SK-N-DZ (cell line): ENCODE results near the gene RAPGEFL1.
A peak's percentile ranks its signal among the peaks of the same experiment; 100 is the strongest.
"Not testable (repeated sequence)": the region's sequence is repeated elsewhere in the genome, so short reads cannot be mapped to it uniquely, and the experiment has no call there.

Experiments
- DNase-seq: peaks from one replicate; pipeline ENCODE4 v3.0.0-alpha.2; 2015; ENCODE audit warnings: low spot score
- small RNA-seq, 2 experiments: library from RNA; depleted of rRNA; stranded (forward); fragments of <200 nt; gene quantifications; one replicate each; pipeline ENCODE3, GENCODE V24; 2014

The RAPGEFL1 gene

DNA sequence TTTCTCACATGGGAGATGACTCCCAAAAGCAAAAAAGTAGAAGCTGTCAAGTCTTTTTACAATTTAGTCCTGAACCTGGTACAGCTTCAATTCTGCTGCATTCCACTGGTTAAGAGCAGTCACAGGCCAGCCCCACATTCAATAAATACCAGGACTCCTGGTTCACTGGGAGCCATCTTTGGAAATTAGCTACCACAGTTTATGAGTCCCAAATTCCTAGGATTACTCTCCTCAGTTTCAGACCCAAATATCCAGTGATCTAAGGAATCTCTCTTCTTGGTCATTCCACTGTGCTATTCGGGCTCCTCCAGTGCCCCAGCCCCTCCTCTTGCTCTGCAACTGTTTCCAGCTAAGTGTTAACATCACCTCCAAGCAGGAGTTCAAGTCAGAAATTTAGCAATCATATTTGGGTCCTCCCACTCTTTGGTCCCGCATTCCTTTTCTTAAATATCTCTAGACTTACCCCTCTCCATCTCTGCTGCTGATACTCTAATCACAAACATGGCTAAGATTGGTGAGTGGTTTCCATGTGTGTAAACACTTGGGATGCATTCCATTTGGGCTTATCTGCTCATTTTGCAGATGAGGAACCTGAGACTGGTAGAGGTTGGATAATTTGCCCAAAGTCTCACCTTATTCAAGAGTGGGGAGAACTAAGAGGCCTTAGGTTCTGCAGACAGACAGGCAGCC lies 32.3 kb downstream of the RAPGEFL1 start:
- no peak for DNase-seq

GRCh38 chr17:40213914-40214313 lies 36.6 kb downstream of the RAPGEFL1 start:
- DNase-seq, result not testable (repeated sequence)

- DNase-seq, result peak; percentile 10
Measured at GRCh38 chr17:40218006-40218739, 40.9 kb downstream of the RAPGEFL1 start.

GRCh38 chr17:40218740-40219593 lies 41.7 kb downstream of the RAPGEFL1 start, which contains the start of gene WIPF2:
Gene WIPF2 (plus strand): TSS chr17:40219304. CDS start chr17:40256460, 37,156 bp downstream.
- peak; percentile 98 for DNase-seq

DNA sequence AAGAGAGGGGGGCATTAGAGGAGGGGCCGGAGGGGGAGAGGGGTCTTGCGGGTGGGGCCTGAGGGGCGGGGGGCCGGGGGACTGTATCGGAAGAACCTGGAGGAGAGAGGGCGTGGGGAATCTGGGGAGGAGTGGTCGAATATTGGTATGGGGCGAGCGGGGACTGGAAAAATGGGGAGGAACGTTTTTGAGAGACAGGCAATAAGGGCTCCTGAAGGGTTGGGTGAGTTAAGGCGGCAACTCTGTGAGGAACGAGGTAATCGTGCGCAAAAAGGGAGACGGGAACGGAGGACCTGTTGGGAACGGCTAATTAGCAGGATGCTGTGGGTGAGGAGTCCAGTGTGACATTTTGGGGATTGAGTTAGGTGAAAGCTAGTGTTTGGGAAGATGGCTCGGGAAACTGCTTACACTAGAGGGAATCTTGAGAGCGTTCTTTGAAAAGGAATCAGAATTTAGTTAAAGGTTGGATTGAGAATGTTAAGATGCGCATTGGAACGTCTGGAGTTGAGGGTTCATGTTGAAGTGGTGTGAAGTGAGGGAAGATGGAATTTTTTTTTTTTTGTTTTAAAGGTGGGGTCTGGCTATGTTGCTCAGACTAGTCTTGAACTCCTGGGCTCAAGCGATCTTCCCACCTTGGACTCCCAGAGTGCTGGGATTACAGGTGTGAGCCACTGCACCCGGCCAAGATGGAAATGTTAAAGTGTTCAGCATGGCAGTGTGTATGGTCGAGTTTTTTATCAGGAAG lies 42.5 kb downstream of the RAPGEFL1 start:
- peak; percentile 72 for DNase-seq

DNA sequence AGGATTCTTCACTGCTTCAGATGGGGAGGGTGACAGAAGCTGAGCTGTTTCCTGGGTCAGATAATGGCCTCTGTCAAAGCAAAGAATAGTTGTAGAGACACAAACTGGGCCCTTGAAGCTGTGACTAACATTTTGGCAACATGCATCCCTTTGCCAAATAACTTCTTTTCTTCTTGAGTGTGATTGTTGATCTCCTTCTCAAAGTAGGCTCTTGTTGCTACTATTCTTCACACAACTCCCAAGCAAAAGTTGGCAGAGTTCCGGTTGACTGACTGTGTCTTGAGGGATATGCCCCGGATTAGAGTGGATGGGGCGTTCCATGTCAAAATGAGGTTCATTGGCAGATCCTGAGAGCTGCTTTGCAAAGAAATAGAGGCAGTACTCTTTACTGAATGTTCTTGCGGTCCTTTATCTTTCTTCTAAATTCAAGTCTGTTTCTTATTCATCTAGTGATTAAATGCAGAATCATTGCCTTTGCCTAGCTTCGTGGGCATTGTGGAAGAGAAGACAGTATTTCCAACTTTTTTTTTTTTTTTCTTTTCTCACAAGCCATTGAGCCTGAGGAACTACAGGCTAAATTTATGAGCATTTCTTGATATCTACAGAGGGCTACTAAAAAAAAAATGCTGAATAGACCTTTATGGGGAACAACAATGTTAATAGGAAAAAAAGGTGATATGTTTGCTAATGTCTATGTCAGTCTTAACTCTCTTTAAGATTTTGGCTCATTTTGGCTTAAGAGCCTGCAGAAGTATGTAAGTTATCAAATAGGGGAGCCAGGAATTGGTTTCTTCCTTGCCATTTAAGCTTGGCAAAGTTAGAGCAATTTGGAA lies 47.7 kb downstream of the RAPGEFL1 start:
- DNase-seq, result no peak

GRCh38 chr17:40229146-40229545 lies 51.9 kb downstream of the RAPGEFL1 start:
- DNase-seq, result not testable (repeated sequence)

- DNase-seq, result no peak
Measured at GRCh38 chr17:40230670-40231069, 53.4 kb downstream of the RAPGEFL1 start.

DNA sequence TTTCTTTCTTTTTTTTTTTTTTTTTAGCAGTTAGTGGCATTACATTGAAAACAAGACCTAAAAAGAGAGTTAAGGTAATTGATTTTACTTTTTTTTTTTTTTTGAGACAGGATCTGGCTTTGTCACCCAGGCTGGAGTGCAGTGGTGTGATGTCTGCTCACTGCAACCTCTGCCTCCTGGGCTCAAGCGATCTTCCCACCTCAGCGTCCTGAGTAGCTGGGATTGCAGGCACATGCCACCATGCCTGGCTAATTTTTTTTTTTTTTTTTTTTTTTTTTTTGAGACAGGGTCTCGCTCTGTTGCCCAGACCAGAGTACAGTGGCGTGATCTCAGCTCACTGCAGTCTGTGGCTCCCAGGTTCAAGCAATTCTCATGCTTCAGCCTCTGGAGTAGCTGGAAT lies 54.7 kb downstream of the RAPGEFL1 start:
- not testable (repeated sequence) for DNase-seq

GRCh38 chr17:40241252-40241834 lies 64.1 kb downstream of the RAPGEFL1 start:
- no peak for DNase-seq

- DNase-seq, result no peak
Measured at GRCh38 chr17:40242774-40243173, 65.5 kb downstream of the RAPGEFL1 start.

GRCh38 chr17:40243761-40244160 lies 66.5 kb downstream of the RAPGEFL1 start:
- no peak for DNase-seq

GRCh38 chr17:40244255-40244654 lies 67.0 kb downstream of the RAPGEFL1 start:
- DNase-seq, result no peak

Small RNA genes within 50 kb of the gene (small RNA-seq; reads per million reads assigned to genes)
- 0 reads per million in 2 experiments for gene MIR6867
